Heart left ventricle (tissue), 13 donors: Measurements from ENCODE around the gene CAMTA1.

Source experiments
- POLR2A ChIP-seq, 2 donors: fragments of 450-650 bp; IDR thresholded peaks; one replicate each; pipeline ENCODE4 v1.6.1; 2017; ENCODE audit warnings: antibody characterized with exemption in 2 of 2, mild to moderate bottlenecking in 2 of 2, moderate library complexity in 2 of 2
- TF ChIP-seq, protein P1 (sequence below), 12 donors: fragments of 200-600 bp; sonication (generic) in 4 of 12; IDR thresholded peaks; one replicate each; pipeline versions ENCODE4 v1.5.0 to v1.8.0; 2018 to 2022; ENCODE audit warnings: antibody characterized with exemption in 12 of 12, mild to moderate bottlenecking in 5 of 12
- donor health status: ischemic (EF 13 %, LVEDD 7.1; RV severe dilation, severe dysfunction).
- donor health status: DM: no; HTN: yes; CAD: no.
- donor health status: DM: no; HTN: no; CAD: no.
- donor health status: ischemic (EF 25% LVEDD 6.9; RV normal size, moderate dysfunction).
- donor health status: ischemic (EF 25% LVEDD 5.7; RV mildly dilated, moderate dysfunction).
- donor health status: ischemic (EF 35%, LVEDD 5.7; RV mildly dilated, moderate dysfunction).
- donor health status: nonischemic (EF 11% LVEDD 7.7; RV severe dilation, severe dysfunction).
- donor health status: DM: yes; HTN: yes; CAD: no.
- donor health status: PGD.
- donor health status: ischemic (EF 29% LVEDD 5.4; RV normal size, mild dysfunction).
- donor health status: nonischemic (EF 23%, LVEDD 6.1; RV moderate dilation, normal function).

- TF ChIP-seq, protein P1, sequence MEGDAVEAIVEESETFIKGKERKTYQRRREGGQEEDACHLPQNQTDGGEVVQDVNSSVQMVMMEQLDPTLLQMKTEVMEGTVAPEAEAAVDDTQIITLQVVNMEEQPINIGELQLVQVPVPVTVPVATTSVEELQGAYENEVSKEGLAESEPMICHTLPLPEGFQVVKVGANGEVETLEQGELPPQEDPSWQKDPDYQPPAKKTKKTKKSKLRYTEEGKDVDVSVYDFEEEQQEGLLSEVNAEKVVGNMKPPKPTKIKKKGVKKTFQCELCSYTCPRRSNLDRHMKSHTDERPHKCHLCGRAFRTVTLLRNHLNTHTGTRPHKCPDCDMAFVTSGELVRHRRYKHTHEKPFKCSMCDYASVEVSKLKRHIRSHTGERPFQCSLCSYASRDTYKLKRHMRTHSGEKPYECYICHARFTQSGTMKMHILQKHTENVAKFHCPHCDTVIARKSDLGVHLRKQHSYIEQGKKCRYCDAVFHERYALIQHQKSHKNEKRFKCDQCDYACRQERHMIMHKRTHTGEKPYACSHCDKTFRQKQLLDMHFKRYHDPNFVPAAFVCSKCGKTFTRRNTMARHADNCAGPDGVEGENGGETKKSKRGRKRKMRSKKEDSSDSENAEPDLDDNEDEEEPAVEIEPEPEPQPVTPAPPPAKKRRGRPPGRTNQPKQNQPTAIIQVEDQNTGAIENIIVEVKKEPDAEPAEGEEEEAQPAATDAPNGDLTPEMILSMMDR (IDR thresholded peaks at IDR 0.05) = no peak
- no peak for TF ChIP-seq POLR2A (IDR thresholded peaks at IDR 0.05)
Observed at GRCh38 chr1:7100479-7100878, 315.2 kb downstream of the CAMTA1 start.
